Heart left ventricle (tissue), 13 donors: ENCODE measurements around the gene LTBR.

Source experiments
- CTCF ChIP-seq, 12 donors: fragments of 200-600 bp; sonication (generic) in 4 of 12; IDR thresholded peaks; one replicate each; pipeline versions ENCODE4 v1.5.0 to v1.8.0; 2018 to 2022; ENCODE audit warnings: antibody characterized with exemption in 12 of 12, mild to moderate bottlenecking in 5 of 12
- POLR2A ChIP-seq, 2 donors: fragments of 450-650 bp; IDR thresholded peaks; one replicate each; pipeline ENCODE4 v1.6.1; 2017; ENCODE audit warnings: antibody characterized with exemption in 2 of 2, mild to moderate bottlenecking in 2 of 2, moderate library complexity in 2 of 2
- donor health status: ischemic (EF 13 %, LVEDD 7.1; RV severe dilation, severe dysfunction).
- donor health status: DM: no; HTN: yes; CAD: no.
- donor health status: DM: no; HTN: no; CAD: no.
- donor health status: ischemic (EF 25% LVEDD 6.9; RV normal size, moderate dysfunction).
- donor health status: ischemic (EF 25% LVEDD 5.7; RV mildly dilated, moderate dysfunction).
- donor health status: ischemic (EF 35%, LVEDD 5.7; RV mildly dilated, moderate dysfunction).
- donor health status: nonischemic (EF 11% LVEDD 7.7; RV severe dilation, severe dysfunction).
- donor health status: DM: yes; HTN: yes; CAD: no.
- donor health status: PGD.
- donor health status: ischemic (EF 29% LVEDD 5.4; RV normal size, mild dysfunction).
- donor health status: nonischemic (EF 23%, LVEDD 6.1; RV moderate dilation, normal function).

- TF ChIP-seq CTCF (IDR thresholded peaks at IDR 0.05): peak in 11 of 12 donors; percentile 25 to 68 (median 50)
- TF ChIP-seq POLR2A (IDR thresholded peaks at IDR 0.05): no peak
Observed at GRCh38 chr12:6335451-6336078, 48.4 kb upstream of the LTBR start.
